Measurements from ENCODE around the gene CCPG1.
"Not testable (repeated sequence)": the region's sequence is repeated elsewhere in the genome, so short reads cannot be mapped to it uniquely, and the experiment has no call there.

GRCh38 chr15:55417678-55418077, 9.5 kb upstream of the CCPG1 start:
- TF ChIP-seq, protein P1, sequence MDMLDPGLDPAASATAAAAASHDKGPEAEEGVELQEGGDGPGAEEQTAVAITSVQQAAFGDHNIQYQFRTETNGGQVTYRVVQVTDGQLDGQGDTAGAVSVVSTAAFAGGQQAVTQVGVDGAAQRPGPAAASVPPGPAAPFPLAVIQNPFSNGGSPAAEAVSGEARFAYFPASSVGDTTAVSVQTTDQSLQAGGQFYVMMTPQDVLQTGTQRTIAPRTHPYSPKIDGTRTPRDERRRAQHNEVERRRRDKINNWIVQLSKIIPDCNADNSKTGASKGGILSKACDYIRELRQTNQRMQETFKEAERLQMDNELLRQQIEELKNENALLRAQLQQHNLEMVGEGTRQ (IDR thresholded peaks at IDR 0.05; ENCODE audit: borderline replicate concordance, low read depth, low read length) = not testable (repeated sequence)
- not testable (repeated sequence) for TF ChIP-seq CTCF (IDR thresholded peaks at IDR 0.05 in 2 of 3, conservative IDR thresholded peaks at IDR 0.05 in 1 of 3; ENCODE audit: control insufficient read depth in 2 of 3, extremely low read depth in 1 of 3, insufficient read depth in 1 of 3, low read depth in 3 of 3, low read length in 3 of 3); POLR2A (IDR thresholded peaks at IDR 0.05; ENCODE audit: low read depth, low read length); SREBF1 (IDR thresholded peaks at IDR 0.05; ENCODE audit: low read length); EGR1 (IDR thresholded peaks at IDR 0.05; ENCODE audit: borderline replicate concordance in 1 of 2, low read depth in 2 of 2, low read length in 2 of 2)
- TF ChIP-seq, protein P2, sequence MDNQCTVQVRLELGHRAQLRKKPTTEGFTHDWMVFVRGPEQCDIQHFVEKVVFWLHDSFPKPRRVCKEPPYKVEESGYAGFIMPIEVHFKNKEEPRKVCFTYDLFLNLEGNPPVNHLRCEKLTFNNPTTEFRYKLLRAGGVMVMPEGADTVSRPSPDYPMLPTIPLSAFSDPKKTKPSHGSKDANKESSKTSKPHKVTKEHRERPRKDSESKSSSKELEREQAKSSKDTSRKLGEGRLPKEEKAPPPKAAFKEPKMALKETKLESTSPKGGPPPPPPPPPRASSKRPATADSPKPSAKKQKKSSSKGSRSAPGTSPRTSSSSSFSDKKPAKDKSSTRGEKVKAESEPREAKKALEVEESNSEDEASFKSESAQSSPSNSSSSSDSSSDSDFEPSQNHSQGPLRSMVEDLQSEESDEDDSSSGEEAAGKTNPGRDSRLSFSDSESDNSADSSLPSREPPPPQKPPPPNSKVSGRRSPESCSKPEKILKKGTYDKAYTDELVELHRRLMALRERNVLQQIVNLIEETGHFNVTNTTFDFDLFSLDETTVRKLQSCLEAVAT (IDR thresholded peaks at IDR 0.05) = not testable (repeated sequence)
- TF ChIP-seq, protein P3, sequence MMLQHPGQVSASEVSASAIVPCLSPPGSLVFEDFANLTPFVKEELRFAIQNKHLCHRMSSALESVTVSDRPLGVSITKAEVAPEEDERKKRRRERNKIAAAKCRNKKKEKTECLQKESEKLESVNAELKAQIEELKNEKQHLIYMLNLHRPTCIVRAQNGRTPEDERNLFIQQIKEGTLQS (IDR thresholded peaks at IDR 0.05; ENCODE audit: borderline replicate concordance, extremely low read depth, low read depth, low read length) = not testable (repeated sequence)

Data from GM12878 (cell line).